HCT116 (cell line): ENCODE results near the gene LAMC2. TPM values are rescaled to one million over a fixed set of nuclear protein-coding genes. Genes with fewer than 3 reads are reported as not detected.

Experiments used
- ATAC-seq: fragments of 200-7000 bp; cut with Tn5 transposase; 2 replicates; pipeline ENCODE4 v1.9.1; 2020; ENCODE audit warnings: mild to moderate bottlenecking, moderate library complexity
- BruUV-seq: library from RNA; stranded (reverse); fragments of 400-500 nt; replicated peaks from 2 replicates; lab custom pipeline; 2021; lab: Mats Ljungman, UMichigan
- CTCF ChIA-PET: fragments of 300-600 bp; sonication (Branson Sonifier 250); formaldehyde crosslinking; loops from one replicate; lab custom pipeline; 2021; ENCODE audit warnings: antibody characterized with exemption; lab: Charles Lee
- POLR2A ChIA-PET: fragments of 300-600, 350-600 bp; sonication (Branson Sonifier 250); formaldehyde crosslinking; loops from one replicate; lab custom pipeline; 2021; ENCODE audit warnings: antibody characterized with exemption; lab: Charles Lee
- RAD21 ChIA-PET, 2 experiments: fragments of 300-600 bp; sonication (Branson Sonifier 250); formaldehyde crosslinking; loops; one replicate each; lab custom pipeline; 2023; ENCODE audit warnings: low total read pairs in 2 of 2; ENCODE audit not compliant: uncharacterized antibody in 2 of 2, unreplicated experiment in 2 of 2, low non-redundant PET in 1 of 2; lab: Charles Lee
- DNase-seq: peaks from one replicate; pipeline ENCODE4 v3.0.0-alpha.2; 2010; ENCODE audit warnings: low read depth, low spot score
- H2AFZ ChIP-seq: fragments of 200-600 bp; shearing (Covaris generic), sonication (generic); 2 replicates; pipeline ENCODE4 v1.6.1; 2017; ENCODE audit warnings: low read depth, mixed run types, mixed read lengths, antibody characterized with exemption, low read length; ENCODE audit not compliant: poor library complexity, severe bottlenecking
- H3K27ac ChIP-seq: 2 replicates; pipeline ENCODE4 v1.5.1; 2012; ENCODE audit warnings: low read depth, low read length
- H3K27me3 ChIP-seq: fragments of 200-600 bp; sonication (generic); 2 replicates; pipeline ENCODE4 v1.6.1; 2016; ENCODE audit warnings: mixed run types, low read length, mixed read lengths; ENCODE audit not compliant: insufficient read depth
- H3K36me3 ChIP-seq, 2 experiments: fragments of 200-500 bp in 1 of 2; fragments of 200-600 bp in 1 of 2; sonication (Bioruptor generic) in 1 of 2; sonication (generic) in 1 of 2; 2 replicates each; pipeline versions ENCODE4 v1.5.1 to v1.6.1; 2014 to 2016; ENCODE audit warnings: low read length in 2 of 2, inconsistent platforms in 1 of 2, mixed read lengths in 1 of 2, mixed run types in 1 of 2; ENCODE audit not compliant: insufficient read depth in 2 of 2, control insufficient read depth in 1 of 2
- H3K4me1 ChIP-seq, 2 experiments: fragments of 200-600 bp in 1 of 2; sonication (generic) in 1 of 2; 2 replicates each; pipeline versions ENCODE4 v1.5.1 to v1.6.1; 2012 to 2017; ENCODE audit warnings: low read length in 2 of 2, inconsistent platforms in 1 of 2, mild to moderate bottlenecking in 1 of 2, mixed read lengths in 1 of 2, mixed run types in 1 of 2, moderate library complexity in 1 of 2; ENCODE audit not compliant: insufficient read depth in 2 of 2, control insufficient read depth in 1 of 2
- H3K4me2 ChIP-seq: fragments of 200-600 bp; sonication (generic); 2 replicates; pipeline ENCODE4 v1.6.1; 2017; ENCODE audit warnings: mixed run types, low read length, mixed read lengths
- H3K4me3 ChIP-seq, 2 experiments: fragments of 200-600 bp in 1 of 2; sonication (generic) in 1 of 2; replicated peaks in 1 of 2; 2 replicates each; pipeline ENCODE4 v1.5.1; 2011 to 2016; ENCODE audit warnings: low read length in 2 of 2, control low read depth in 1 of 2, low read depth in 1 of 2, mild to moderate bottlenecking in 1 of 2, mixed read lengths in 1 of 2, mixed run types in 1 of 2
- H3K79me2 ChIP-seq: fragments of 200-600 bp; sonication (generic); 2 replicates; pipeline ENCODE4 v1.6.1; 2017; ENCODE audit warnings: mild to moderate bottlenecking, mixed run types, low read length, moderate library complexity, mixed read lengths; ENCODE audit not compliant: insufficient read depth
- H3K9ac ChIP-seq: fragments of 200-600 bp; sonication (generic); 2 replicates; pipeline ENCODE4 v1.6.1; 2016; ENCODE audit warnings: low read length, mixed read lengths
- H3K9me2 ChIP-seq: fragments of 200-600 bp; sonication (generic), shearing (Covaris generic); 2 replicates; pipeline ENCODE4 v1.6.1; 2017; ENCODE audit warnings: mixed run types, mild to moderate bottlenecking, moderate library complexity; ENCODE audit not compliant: insufficient read depth
- H3K9me3 ChIP-seq, 2 experiments: fragments of 200-500 bp in 1 of 2; fragments of 200-600 bp in 1 of 2; sonication (Bioruptor generic) in 1 of 2; sonication (generic) in 1 of 2; 2 replicates each; pipeline ENCODE4 v1.6.1; 2014 to 2017; ENCODE audit warnings: low read length in 2 of 2, mixed read lengths in 2 of 2, inconsistent platforms in 1 of 2, low read depth in 1 of 2, mild to moderate bottlenecking in 1 of 2, mixed run types in 1 of 2, moderate library complexity in 1 of 2; ENCODE audit not compliant: control insufficient read depth in 1 of 2, insufficient read depth in 1 of 2
- H4K20me1 ChIP-seq: fragments of 200-600 bp; sonication (generic), shearing (Covaris generic); 2 replicates; pipeline ENCODE4 v1.6.1; 2017; ENCODE audit warnings: mixed run types, mild to moderate bottlenecking, moderate library complexity; ENCODE audit not compliant: insufficient read depth
- EGR1 ChIP-seq: IDR thresholded peaks from 2 replicates; pipeline ENCODE4 v1.6.1; 2012; ENCODE audit warnings: low read depth
- EZH2 ChIP-seq: fragments of 200-600 bp; sonication (generic); IDR thresholded peaks from 2 replicates; pipeline ENCODE4 v1.6.1; 2017; ENCODE audit warnings: antibody characterized with exemption, mixed run types
- EZH2phosphoT487 ChIP-seq: fragments of 200-600 bp; IDR thresholded peaks from 2 replicates; pipeline ENCODE4 v1.6.1; 2018; ENCODE audit warnings: antibody characterized with exemption, borderline replicate concordance
- FOSL1 ChIP-seq: IDR thresholded peaks from 2 replicates; pipeline ENCODE4 v1.6.1; 2012; ENCODE audit warnings: low read depth
- JUND ChIP-seq: IDR thresholded peaks from 2 replicates; pipeline ENCODE4 v1.6.1; 2012
- RAD21 ChIP-seq: IDR thresholded peaks from 2 replicates; pipeline ENCODE4 v1.6.1; 2012; ENCODE audit warnings: low read depth, mild to moderate bottlenecking
- SP1 ChIP-seq: IDR thresholded peaks from 2 replicates; pipeline ENCODE4 v1.6.1; 2012; ENCODE audit warnings: low read depth
- ZNF274 ChIP-seq: fragments of 200-500 bp; sonication (Bioruptor generic); IDR thresholded peaks from 2 replicates; pipeline ENCODE4 v1.6.1; 2014; ENCODE audit warnings: mild to moderate bottlenecking, low read depth, low read length, inconsistent platforms
- intact Hi-C: fragments of 100-400 bp; cut with micrococcal nuclease; formaldehyde crosslinking; loops from 2 replicates; pipeline ENCODE4 v1.10.0; 2022
- total RNA-seq: library from RNA; stranded (reverse); gene quantifications from one replicate; pipeline ENCODE4 v1.2.1, GENCODE V29; 2021; ENCODE audit not compliant: unreplicated experiment
- TF ChIP-seq, protein P1 (sequence below): IDR thresholded peaks from 2 replicates; pipeline ENCODE4 v1.6.1; 2012; ENCODE audit warnings: low read depth
- TF ChIP-seq, protein P2 (sequence below): IDR thresholded peaks from 2 replicates; pipeline ENCODE4 v1.6.1; 2012
- TF ChIP-seq, protein P3 (sequence below): IDR thresholded peaks from 2 replicates; pipeline ENCODE4 v1.6.1; 2012

Gene LAMC2
- total RNA-seq, 1 experiment from 2014 or later = 22.2 TPM

DNA sequence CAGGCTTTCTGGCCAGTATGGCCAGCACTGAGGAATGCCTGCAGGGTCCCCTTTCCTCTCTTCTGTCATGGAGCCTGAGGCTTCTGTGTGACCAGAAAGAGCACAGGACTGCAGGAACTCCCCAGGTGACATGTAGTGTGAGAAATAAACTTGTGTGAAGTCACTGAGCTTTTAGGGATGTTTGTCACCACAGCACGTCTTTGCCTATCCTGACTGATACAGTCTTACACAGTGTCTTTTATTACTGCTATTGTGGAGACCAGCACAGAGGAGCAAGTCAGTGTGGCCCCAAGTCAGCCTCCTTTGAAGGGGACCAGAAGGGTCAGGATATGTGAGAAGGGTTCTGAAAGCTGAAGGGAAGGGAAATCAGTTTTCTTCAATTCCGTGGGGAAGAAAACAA lies 102.5 kb downstream of the LAMC2 start (continued):
- no peak for TF ChIP-seq FOSL1
- TF ChIP-seq, all 23 proteins: peak for 0

DNA sequence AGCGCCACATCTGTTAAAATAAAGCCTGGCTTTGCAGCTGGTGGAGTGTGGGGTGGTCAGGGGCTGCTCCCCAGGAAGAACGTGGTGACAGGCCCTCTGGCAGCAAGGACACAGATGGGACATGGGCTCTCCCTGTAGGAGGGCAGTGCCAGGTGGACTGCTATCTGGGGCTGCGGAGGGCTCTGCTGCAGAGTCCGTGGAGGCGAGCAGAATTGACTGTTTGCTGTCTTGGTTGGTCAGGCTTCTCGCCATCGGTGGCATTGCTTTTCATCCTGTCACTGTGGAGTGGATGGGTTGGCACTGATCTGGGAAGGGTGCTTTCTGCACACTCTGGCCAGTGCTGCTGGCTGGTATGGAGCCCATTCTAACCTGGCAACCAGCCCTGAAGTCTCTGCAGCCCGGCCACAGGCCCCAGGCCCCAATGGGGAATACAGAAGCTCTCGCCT lies 103.0 kb downstream of the LAMC2 start:
- intact Hi-C loops = no loop called here
- CTCF ChIA-PET = no interaction called here
- Histone ChIP-seq H3K4me2 (no peak overlapping the region), H3K4me3 (no peak overlapping the region), H3K9ac (no peak overlapping the region)
- TF ChIP-seq EZH2 (no peak), ZNF274 (no peak), SP1 (no peak), JUND (no peak), RAD21 (no peak), EZH2phosphoT487 (no peak), EGR1 (no peak)
- TF ChIP-seq, protein P1, sequence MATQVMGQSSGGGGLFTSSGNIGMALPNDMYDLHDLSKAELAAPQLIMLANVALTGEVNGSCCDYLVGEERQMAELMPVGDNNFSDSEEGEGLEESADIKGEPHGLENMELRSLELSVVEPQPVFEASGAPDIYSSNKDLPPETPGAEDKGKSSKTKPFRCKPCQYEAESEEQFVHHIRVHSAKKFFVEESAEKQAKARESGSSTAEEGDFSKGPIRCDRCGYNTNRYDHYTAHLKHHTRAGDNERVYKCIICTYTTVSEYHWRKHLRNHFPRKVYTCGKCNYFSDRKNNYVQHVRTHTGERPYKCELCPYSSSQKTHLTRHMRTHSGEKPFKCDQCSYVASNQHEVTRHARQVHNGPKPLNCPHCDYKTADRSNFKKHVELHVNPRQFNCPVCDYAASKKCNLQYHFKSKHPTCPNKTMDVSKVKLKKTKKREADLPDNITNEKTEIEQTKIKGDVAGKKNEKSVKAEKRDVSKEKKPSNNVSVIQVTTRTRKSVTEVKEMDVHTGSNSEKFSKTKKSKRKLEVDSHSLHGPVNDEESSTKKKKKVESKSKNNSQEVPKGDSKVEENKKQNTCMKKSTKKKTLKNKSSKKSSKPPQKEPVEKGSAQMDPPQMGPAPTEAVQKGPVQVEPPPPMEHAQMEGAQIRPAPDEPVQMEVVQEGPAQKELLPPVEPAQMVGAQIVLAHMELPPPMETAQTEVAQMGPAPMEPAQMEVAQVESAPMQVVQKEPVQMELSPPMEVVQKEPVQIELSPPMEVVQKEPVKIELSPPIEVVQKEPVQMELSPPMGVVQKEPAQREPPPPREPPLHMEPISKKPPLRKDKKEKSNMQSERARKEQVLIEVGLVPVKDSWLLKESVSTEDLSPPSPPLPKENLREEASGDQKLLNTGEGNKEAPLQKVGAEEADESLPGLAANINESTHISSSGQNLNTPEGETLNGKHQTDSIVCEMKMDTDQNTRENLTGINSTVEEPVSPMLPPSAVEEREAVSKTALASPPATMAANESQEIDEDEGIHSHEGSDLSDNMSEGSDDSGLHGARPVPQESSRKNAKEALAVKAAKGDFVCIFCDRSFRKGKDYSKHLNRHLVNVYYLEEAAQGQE = no peak
- TF ChIP-seq, protein P2, sequence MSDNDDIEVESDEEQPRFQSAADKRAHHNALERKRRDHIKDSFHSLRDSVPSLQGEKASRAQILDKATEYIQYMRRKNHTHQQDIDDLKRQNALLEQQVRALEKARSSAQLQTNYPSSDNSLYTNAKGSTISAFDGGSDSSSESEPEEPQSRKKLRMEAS = no peak
- TF ChIP-seq, protein P3, sequence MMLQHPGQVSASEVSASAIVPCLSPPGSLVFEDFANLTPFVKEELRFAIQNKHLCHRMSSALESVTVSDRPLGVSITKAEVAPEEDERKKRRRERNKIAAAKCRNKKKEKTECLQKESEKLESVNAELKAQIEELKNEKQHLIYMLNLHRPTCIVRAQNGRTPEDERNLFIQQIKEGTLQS = no peak
- TF ChIP-seq, all 23 proteins: peak for 0
- DNase-seq = no peak
- H3K9me2 ChIP-seq = no peaks in the 10 kb centered on the region
- H3K27ac ChIP-seq = no peak overlapping the region
- no peaks in the 10 kb centered on the region for H4K20me1 ChIP-seq
- ATAC-seq = no peak
- H3K79me2 ChIP-seq = no peaks in the 10 kb centered on the region
- ChIA-PET RAD21 (no interaction called here), POLR2A (no interaction called here)
- H3K36me3 ChIP-seq = no peaks in the 10 kb centered on the region
- no TSS peak for BruUV-seq
- H2AFZ ChIP-seq = no peak overlapping the region
- H3K9me3 ChIP-seq = 0 out of 4 replicates have a peak, but pooled peaks cover 0 to 2% of the 10 kb centered on the region in 2 experiments
- no peaks in the 10 kb centered on the region for H3K27me3 ChIP-seq
- H3K4me1 ChIP-seq = no peaks in the 10 kb centered on the region
